Measurements from ENCODE around the gene FFAR1. TPM values are rescaled to one million over a fixed set of nuclear protein-coding genes. Genes with fewer than 3 reads are reported as not detected.

The FFAR1 gene, protein sequence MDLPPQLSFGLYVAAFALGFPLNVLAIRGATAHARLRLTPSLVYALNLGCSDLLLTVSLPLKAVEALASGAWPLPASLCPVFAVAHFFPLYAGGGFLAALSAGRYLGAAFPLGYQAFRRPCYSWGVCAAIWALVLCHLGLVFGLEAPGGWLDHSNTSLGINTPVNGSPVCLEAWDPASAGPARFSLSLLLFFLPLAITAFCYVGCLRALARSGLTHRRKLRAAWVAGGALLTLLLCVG (N-terminal part only)
- polyA plus RNA-seq (2013, experiment 1 of 2), result not detected
- polyA plus RNA-seq (2013, experiment 2 of 2), result not detected

DNA sequence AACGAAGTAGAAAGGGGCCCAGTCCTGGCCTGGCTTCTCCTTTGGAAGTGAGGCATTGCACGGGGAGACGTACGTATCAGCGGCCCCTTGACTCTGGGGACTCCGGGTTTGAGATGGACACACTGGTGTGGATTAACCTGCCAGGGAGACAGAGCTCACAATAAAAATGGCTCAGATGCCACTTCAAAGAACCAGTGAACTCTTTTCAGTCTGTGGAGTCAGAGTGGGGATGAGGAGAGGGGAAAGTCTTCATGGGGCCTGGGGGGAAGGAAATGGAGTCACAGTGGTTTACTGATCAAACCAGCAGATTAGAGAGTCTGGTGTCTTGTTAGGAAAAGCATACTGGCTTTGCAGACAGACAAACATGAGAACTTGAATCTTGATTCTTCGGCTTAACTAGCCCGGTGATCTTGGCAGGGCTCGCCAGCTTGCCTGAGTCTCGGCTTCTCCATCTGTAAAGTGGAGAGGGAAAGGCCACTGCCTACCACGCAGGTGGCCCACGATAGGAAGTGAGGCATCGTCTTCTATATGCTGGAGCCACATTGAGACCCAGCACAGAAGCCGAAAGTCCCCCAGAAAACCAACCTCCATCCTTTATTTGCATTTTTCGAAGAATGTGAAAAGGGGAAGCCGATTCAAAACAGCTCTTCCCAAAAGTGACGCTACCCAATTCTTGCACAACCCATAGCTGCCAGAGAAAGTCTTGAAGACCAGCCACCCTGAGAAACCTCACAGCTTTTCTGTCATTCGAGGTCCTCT, at the start of gene FFAR1:
FFAR1 (plus strand) TSS at position 732 of the 759 bp plus-strand sequence. CDS start 3,650 bp downstream, outside the sequence.
- Histone ChIP-seq H4K91ac (ENCODE audit: low read length) (peak within 1 kb of the TSS; percentile 71), H3K23ac (ENCODE audit: low read length in 2 of 2) (no peak within 1 kb of the TSS), H3K4me1 (ENCODE audit: control insufficient read depth, insufficient read depth, low read depth, low read length) (no peaks in the 10 kb centered on the region), H2BK5ac (ENCODE audit: low read depth, low read length, poor library complexity, severe bottlenecking) (no peak within 1 kb of the TSS), H4K8ac (ENCODE audit: low read length) (no peak within 1 kb of the TSS), H3K4me2 (ENCODE audit: low read length, poor library complexity, severe bottlenecking) (no peak within 1 kb of the TSS), H3K4me3 (ENCODE audit: insufficient read depth in 1 of 2, low read depth in 1 of 2, low read length in 2 of 2) (no peak within 1 kb of the TSS), H2BK12ac (ENCODE audit: low read length in 2 of 2) (no peak within 1 kb of the TSS), H2AK5ac (ENCODE audit: low read length, severe bottlenecking) (no peak within 1 kb of the TSS), H3K9ac (ENCODE audit: low read length) (no peak within 1 kb of the TSS), H3K36me3 (ENCODE audit: control insufficient read depth in 1 of 2, insufficient read depth in 2 of 2, low read depth in 1 of 2, low read length in 2 of 2) (no peaks in the 10 kb centered on the region), H2BK120ac (ENCODE audit: low read depth, low read length) (no peak within 1 kb of the TSS), H3K18ac (ENCODE audit: low read depth in 1 of 2, low read length in 2 of 2) (no peak within 1 kb of the TSS), H2BK15ac (ENCODE audit: low read depth, poor library complexity, severe bottlenecking) (no peak within 1 kb of the TSS), H3K9me3 (ENCODE audit: control insufficient read depth, low read length) (no peaks in the 10 kb centered on the region), H3K27ac (ENCODE audit: low read length, poor library complexity, severe bottlenecking) (no peak within 1 kb of the TSS), H3K4ac (ENCODE audit: low read depth in 1 of 2, low read length in 2 of 2) (no peak within 1 kb of the TSS), H3K79me1 (replicated peaks; ENCODE audit: low read length, poor library complexity, severe bottlenecking) (no peaks in the 10 kb centered on the region), H3K27me3 (ENCODE audit: control insufficient read depth in 1 of 2, insufficient read depth in 1 of 2, low read length in 2 of 2) (peaks cover 6 to 65% of the 10 kb centered on the region in 2 experiments), H3K14ac (ENCODE audit: low read length in 2 of 2) (no peak within 1 kb of the TSS), H2AFZ (ENCODE audit: low read depth, low read length) (no peak within 1 kb of the TSS)
- no peak for DNase-seq
- 82% methylated on average over 18 of the region's 18 CpGs for WGBS

DNA sequence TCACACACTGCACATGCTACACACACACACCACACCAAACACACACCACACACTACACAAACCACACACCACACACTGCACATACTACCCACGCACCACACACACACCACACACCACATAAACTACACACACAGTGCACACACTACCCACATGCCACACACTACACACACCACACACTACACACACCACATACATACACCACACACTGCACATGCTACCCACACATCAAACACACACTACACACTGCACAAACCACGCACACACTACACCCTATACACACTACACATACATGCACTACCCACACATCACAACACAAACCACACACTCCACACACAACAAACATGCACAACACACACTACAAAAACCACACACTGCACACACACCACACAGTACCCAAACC, 49.8 kb upstream of the FFAR1 start:
- Histone ChIP-seq H4K91ac (ENCODE audit: low read length) (peak overlapping the region; percentile 7), H3K23ac (ENCODE audit: low read length in 2 of 2) (no peak overlapping the region), H3K27ac (ENCODE audit: low read length, poor library complexity, severe bottlenecking) (no peak overlapping the region), H2AFZ (ENCODE audit: low read depth, low read length) (no peak overlapping the region), H3K4me2 (ENCODE audit: low read length, poor library complexity, severe bottlenecking) (no peak overlapping the region), H3K4ac (ENCODE audit: low read depth in 1 of 2, low read length in 2 of 2) (no peak overlapping the region), H3K9ac (ENCODE audit: low read length) (no peak overlapping the region), H3K79me1 (replicated peaks; ENCODE audit: low read length, poor library complexity, severe bottlenecking) (no peaks in the 10 kb centered on the region), H3K9me3 (ENCODE audit: control insufficient read depth, low read length) (no peaks in the 10 kb centered on the region), H3K18ac (ENCODE audit: low read depth in 1 of 2, low read length in 2 of 2) (no peak overlapping the region), H3K14ac (ENCODE audit: low read length in 2 of 2) (peak overlapping the region in 1 of 2 experiments; percentile 27), H3K4me1 (ENCODE audit: control insufficient read depth, insufficient read depth, low read depth, low read length) (no peaks in the 10 kb centered on the region), H2BK120ac (ENCODE audit: low read depth, low read length) (no peak overlapping the region), H4K8ac (ENCODE audit: low read length) (no peak overlapping the region), H2AK5ac (ENCODE audit: low read length, severe bottlenecking) (no peak overlapping the region), H3K36me3 (ENCODE audit: control insufficient read depth in 1 of 2, insufficient read depth in 2 of 2, low read depth in 1 of 2, low read length in 2 of 2) (no peaks in the 10 kb centered on the region), H2BK12ac (ENCODE audit: low read length in 2 of 2) (no peak overlapping the region), H3K4me3 (ENCODE audit: insufficient read depth in 1 of 2, low read depth in 1 of 2, low read length in 2 of 2) (no peak overlapping the region), H2BK15ac (ENCODE audit: low read depth, poor library complexity, severe bottlenecking) (no peak overlapping the region), H3K27me3 (ENCODE audit: control insufficient read depth in 1 of 2, insufficient read depth in 1 of 2, low read length in 2 of 2) (peaks cover 0 to 78% of the 10 kb centered on the region in 2 experiments), H2BK5ac (ENCODE audit: low read depth, low read length, poor library complexity, severe bottlenecking) (no peak overlapping the region)
- 96% methylated on average over 2 of the region's 2 CpGs for WGBS
- no peak for DNase-seq

DNA sequence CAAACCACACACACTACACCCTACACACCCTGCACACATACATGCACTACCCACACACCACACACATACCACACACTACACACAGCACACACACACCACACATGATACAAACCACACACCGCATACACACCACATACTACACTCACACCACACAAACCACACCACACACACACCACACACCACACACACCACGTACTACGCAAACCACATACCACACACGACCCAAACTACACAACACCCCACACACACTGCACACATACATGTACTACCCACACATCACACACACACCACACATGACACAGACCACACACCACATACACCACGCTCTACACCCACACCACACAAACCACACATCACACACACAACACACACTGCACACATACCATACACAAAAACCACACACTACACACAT, 49.1 kb upstream of the FFAR1 start:
- H2BK120ac ChIP-seq (ENCODE audit: low read depth, low read length), result no peak overlapping the region
- no peak overlapping the region for H2AFZ ChIP-seq (ENCODE audit: low read depth, low read length)
- H3K4me1 ChIP-seq (ENCODE audit: control insufficient read depth, insufficient read depth, low read depth, low read length), result no peaks in the 10 kb centered on the region
- H3K18ac ChIP-seq (ENCODE audit: low read depth in 1 of 2, low read length in 2 of 2), result no peak overlapping the region
- H2BK15ac ChIP-seq (ENCODE audit: low read depth, poor library complexity, severe bottlenecking), result no peak overlapping the region
- no peak overlapping the region for H2BK5ac ChIP-seq (ENCODE audit: low read depth, low read length, poor library complexity, severe bottlenecking)
- no peak overlapping the region for H3K4ac ChIP-seq (ENCODE audit: low read depth in 1 of 2, low read length in 2 of 2)
- H4K8ac ChIP-seq (ENCODE audit: low read length), result no peak overlapping the region
- H3K79me1 ChIP-seq (replicated peaks; ENCODE audit: low read length, poor library complexity, severe bottlenecking), result no peaks in the 10 kb centered on the region
- H3K23ac ChIP-seq (ENCODE audit: low read length in 2 of 2), result peak overlapping the region in 1 of 2 experiments; percentile 28
- DNase-seq, result no peak
- WGBS, result 93% methylated on average over 5 of the region's 5 CpGs
- H3K27ac ChIP-seq (ENCODE audit: low read length, poor library complexity, severe bottlenecking), result no peak overlapping the region
- peaks cover 3 to 77% of the 10 kb centered on the region in 2 experiments for H3K27me3 ChIP-seq (ENCODE audit: control insufficient read depth in 1 of 2, insufficient read depth in 1 of 2, low read length in 2 of 2)
- no peaks in the 10 kb centered on the region for H3K36me3 ChIP-seq (ENCODE audit: control insufficient read depth in 1 of 2, insufficient read depth in 2 of 2, low read depth in 1 of 2, low read length in 2 of 2)
- no peak overlapping the region for H3K4me3 ChIP-seq (ENCODE audit: insufficient read depth in 1 of 2, low read depth in 1 of 2, low read length in 2 of 2)
- no peak overlapping the region for H3K9ac ChIP-seq (ENCODE audit: low read length)
- H2BK12ac ChIP-seq (ENCODE audit: low read length in 2 of 2), result no peak overlapping the region
- no peaks in the 10 kb centered on the region for H3K9me3 ChIP-seq (ENCODE audit: control insufficient read depth, low read length)
- H3K14ac ChIP-seq (ENCODE audit: low read length in 2 of 2), result peak overlapping the region in 1 of 2 experiments; percentile 37
- no peak overlapping the region for H3K4me2 ChIP-seq (ENCODE audit: low read length, poor library complexity, severe bottlenecking)
- no peak overlapping the region for H4K91ac ChIP-seq (ENCODE audit: low read length)
- H2AK5ac ChIP-seq (ENCODE audit: low read length, severe bottlenecking), result no peak overlapping the region

All from mesenchymal stem cell (in vitro differentiated cells and primary cell).